Activated T-helper 1 cell treated with Interleukin-2 at 50 U/mL for 16 hours (primary cell): ENCODE measurements around the gene ARR3.
"Not testable (repeated sequence)": the region's sequence is repeated elsewhere in the genome, so short reads cannot be mapped to it uniquely, and the experiment has no call there.

Experiments
- DNase-seq: peaks from one replicate; pipeline ENCODE4 v3.0.0-alpha.2; 2020; ENCODE audit warnings: low read depth

ARR3 gene

DNA sequence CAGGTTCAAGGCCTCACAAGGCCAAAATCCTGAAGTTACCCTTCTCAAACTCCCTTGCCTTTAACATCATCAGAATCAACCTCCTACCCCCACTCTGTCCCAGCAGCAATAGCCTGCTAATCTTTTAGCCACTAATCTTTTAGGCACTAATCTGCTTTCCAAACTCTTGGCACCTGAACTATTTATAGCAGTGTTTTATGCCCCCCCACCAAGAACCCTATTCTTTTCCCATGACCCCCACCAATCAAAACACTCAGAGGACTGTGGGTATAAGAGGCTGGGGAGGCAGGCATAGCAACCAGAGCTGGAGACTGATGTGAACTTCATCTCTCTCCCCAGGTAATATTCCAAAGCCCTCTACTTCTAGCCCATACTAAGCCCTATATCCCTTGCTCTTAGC is at the start of gene ARR3:
Gene ARR3 (plus strand): TSS at position 301 of the 400 bp plus-strand sequence. CDS start 1,052 bp downstream, outside the sequence.
- DNase-seq = no peak

DNA sequence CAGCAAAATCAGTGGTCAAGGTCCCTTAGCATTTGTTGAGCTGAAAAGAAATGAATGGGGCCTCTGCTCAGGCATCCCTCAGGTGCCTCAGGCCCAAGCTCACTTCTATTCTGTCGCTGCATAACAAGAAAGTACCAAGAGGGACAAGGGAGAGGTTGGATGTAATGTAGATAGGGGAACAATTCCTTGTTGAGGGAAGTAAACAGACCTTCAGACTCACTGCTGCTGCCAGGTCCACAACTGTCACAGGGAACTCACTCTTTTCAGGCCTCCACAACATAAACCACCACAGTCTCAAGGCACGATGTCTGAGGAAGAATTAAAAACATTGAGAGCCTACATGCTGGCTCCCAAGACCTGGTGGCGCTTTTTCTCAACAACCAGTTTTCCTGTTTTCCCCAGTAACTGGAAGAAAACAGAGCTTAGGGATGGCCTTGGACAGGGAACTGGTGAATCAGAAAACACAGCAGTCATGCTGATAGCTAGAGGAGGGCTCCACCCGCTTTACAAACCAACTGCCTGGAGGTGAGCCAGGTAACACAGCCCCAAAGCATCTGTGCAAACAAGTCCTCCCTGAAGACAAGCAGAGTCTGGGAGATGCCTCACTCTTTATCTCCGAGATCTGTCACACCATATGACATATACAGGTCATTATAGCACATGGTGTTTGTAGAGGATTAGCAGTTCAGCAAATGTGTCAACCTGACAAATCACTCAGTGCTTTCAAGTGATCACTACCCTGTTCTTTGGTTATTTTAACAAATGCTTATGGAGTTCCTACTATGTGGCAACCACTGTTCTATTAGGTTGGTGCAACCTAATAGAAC is 48.0 kb upstream of the ARR3 start:
- DNase-seq = no peak

DNA sequence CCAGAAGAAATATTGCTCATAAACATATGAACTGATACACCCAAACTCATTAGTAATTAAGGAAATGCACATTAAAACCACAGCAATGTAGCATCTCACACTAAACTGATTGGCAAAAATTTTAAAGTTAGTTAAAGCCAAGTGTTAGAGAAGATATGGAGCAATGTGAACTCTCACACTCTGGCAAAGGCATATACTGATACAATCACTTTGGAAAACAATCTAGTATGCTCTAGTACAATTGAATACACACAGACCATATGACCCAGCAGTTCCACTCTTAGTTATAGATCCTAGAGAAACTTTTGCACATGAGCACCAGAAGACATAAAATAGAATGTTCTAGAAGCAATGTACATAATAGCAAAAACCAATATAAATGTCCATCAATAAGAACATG is 42.1 kb upstream of the ARR3 start:
- no peak for DNase-seq

DNA sequence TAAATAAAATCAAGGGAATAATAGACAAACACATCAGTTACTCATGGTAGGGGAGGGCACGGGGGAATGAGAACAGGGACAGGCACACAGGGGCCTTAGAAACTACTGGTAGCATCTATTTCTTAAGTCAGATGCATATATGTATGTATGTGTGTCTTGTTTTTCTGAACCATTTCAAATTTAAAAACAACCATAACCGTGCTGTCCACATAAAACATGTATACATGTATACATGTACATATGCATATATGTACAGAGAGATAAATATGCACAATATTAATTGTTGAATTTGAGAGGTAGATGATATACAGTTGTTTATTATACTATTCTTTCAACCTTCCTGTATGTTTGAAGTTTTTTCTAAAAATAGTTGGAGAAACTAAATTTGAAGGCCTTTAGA is 41.4 kb upstream of the ARR3 start:
- DNase-seq = no peak

DNA sequence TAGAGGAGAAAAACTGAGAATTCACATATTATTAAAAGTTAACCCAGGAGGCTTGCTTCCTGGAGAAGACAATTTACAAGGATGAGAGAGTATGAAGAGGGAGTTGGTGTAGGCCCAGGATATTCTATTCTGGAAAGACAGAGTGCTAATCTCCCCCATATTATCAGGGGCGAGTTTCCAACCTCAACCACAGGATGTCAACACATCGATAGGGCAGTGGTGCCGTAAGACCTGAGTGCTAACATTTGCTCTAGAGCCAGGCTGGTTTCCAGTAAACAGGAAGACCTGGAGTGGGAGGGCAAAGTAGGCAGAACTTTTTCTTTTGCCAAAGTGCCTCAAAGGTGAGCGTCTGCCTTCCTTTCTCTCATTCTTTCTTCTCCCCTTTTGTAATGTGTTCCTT is 36.5 kb upstream of the ARR3 start:
- DNase-seq = no peak

DNA sequence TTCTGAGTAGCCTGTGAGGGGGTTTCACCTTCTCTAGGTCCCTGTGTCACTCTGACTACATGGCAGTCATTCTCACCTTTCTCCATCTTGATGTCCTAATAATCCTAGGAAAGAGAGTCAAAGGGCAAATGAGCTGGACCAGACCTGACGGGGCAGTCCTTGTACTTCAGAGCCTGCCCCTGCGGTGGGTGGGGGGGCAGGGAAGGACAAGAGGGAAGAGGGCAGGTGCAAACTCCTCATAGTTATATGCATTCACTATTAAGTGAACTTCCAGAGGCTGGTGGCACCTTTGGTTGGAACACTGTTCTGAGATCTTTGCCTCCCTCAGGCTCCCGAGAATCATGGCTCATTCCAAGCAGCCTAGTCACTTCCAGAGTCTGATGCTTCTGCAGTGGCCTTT is 33.8 kb upstream of the ARR3 start, which contains the start of gene AWAT1:
Gene AWAT1 (plus strand): TSS at position 301 of the 400 bp plus-strand sequence. CDS start 41 bp downstream, at position 342.
- no peak for DNase-seq

DNA sequence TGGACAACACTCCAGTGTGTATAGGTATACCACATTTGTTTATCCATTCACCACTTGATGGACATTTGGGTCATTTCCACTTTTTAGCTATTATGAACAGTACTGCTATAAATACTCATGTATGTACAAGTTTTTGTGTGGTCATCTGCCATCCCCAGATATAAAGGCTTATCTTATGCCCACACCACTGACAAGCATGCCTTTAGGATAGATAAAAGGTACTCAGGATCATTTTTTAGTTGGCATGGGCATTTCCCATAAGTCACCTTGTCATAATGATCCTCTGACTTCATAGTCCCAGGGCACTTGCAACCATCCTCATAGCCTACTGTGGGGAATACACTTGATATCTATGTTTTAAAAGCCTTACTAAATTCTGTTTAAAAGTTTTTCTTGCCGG is 27.4 kb upstream of the ARR3 start:
- no peak for DNase-seq

DNA sequence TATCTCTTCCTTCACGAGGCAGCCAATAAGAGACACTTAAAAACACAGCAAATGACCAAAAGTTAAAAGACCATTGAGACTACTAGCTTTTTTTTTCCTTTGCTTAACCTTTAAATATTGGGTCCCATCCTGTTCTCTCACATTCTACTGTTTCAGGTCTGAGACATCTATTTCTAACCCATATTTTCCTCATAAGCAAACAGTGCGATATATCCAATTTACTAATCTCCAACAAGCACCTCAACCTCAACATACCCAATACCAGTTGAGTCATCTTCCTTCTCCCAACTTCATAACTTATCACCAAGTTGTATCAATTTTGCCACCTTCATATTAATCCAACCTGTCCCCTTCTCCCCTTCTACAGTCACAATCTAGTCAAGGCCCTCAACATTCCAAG is 26.6 kb upstream of the ARR3 start:
- DNase-seq = no peak

DNA sequence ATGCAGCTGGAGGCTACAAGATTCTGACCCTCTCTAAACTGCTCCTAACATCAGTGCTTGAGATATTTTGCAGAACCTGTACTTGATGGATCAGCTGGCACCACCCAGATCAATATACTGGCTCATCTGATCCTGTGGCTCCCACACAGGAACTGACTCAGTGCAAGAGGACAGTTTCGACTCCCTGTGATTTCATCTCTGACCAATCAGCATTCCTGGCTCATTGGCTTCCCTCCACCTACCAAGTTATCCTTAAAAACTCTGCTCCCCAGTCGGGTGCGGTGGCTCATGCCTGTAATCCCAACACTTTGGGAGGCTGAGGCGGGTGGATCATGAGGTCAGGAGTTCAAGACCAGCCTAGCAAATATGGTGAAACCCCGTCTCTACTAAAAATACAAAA is 24.5 kb upstream of the ARR3 start:
- not testable (repeated sequence) for DNase-seq

DNA sequence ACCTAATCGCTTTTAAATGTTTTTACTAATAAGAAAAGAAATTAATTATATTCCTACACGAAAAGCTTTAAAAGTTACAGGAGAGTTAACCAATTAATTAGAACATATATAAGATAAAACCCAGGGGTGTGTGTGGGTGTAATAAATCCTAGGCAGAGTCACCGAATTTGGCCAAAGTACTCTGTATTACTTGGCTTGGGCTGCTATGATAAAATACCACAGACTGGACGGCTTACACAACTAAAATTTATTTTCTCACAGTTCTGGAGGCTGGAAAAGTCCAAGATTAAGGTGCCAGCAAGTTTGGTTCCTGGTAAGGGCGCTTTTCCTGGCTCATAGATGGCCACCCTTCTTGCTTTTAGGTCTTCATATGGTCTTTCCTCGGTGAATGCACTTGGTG is 23.3 kb upstream of the ARR3 start:
- DNase-seq = no peak

DNA sequence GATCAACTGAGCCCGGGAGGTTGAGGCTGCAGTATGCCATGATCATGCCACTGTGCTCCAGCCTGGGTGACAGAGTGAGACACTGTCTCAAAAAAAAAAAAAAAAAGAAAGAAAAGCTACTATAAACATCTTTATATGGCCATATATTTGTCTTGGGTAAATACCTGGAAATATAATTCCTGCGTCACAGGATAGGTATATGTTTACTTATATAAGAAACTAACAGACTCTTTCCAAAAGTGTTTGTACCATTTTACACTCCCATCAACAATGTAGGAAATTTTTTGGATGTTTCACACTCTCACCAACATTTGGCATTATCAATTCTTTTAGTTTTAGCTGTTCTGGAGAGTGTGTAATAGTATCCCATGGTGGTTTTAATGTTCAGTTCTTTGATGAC is 20.9 kb upstream of the ARR3 start:
- no peak for DNase-seq

DNA sequence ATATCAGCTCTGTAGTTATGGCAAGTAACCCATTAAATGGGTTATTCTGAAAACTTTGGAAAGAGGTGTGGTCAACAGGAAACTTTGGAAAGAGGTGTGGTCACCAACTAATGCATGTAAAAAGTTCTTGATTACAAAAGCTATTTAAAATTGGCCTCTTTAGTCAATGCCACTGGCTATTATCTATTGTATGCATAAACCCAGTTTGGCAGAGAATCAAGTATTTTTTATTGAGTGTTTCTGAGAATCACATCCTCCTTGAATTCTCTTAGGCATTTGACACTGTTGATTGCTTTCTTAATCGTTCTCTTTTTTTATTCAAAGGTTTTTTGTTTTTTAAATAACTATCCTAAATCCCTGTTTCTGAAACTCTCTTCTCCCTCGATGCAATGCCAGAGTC is 15.6 kb upstream of the ARR3 start:
- no peak for DNase-seq

DNA sequence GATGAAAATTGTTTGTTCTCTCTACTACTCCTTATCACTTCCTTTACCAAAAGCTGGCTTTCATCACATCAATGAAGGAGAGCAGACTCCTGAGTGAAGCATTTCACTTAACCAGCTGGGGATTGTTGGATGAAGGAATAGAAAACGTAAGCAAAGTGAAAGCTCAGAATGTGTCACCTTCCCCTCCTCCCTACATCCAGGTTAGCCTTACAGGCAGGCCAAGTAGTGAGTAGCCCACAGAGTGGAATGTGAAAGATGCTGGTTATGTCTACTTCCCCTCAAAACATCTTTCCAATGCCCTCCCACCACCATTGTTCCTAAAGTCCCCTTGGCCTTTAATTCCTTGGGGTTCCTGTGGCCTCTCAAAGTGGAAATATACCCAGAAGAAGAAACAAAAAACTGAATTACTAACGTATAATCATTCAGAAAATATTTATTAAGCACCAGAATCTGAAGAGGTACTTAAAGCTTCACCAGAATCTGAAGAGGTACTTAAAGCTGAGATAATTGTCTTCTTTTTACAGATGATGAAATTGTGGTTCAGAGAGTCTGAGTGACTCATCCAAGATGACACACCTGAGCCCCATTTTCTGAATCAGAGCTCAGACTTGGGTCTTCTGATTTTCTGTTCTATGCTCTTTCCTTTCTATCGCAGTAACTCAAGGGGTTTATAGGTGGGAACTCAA is 14.6 kb upstream of the ARR3 start:
- no peak for DNase-seq

DNA sequence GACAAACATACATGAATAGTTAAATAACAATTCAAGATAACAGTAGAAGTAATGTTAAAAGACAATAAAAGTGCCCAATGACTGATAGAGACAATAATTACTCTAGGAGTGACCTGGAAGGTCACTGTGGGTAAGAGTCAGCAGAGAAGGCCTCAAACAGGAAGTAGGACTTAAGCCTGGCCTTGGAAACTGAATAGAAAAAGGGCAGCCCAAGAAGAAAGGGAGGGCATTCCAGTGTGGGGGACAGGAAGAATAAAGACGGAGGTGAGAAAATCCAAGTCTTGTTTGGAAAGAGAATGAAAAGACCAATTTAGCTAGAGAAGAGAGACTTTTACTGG is 14.1 kb upstream of the ARR3 start:
- no peak for DNase-seq

DNA sequence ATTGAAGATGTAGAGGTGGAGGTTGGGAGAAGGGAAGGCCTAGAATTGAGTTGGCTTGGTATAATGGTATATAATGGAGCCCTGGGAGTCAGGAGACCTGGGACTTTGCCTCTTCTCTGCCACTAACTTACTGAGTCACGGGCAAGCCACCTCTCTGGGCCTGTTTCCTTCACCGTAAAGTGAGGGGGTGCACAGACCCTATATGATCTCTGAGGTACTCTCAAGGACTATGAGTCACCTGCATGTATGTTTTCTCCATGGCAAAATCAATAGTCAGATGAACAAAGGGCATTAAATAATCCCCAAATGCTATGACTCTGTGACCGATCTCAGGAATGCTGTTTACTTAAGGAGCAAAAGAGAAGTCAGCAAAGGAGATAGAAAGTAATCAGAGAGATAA is 13.2 kb upstream of the ARR3 start:
- DNase-seq = no peak

DNA sequence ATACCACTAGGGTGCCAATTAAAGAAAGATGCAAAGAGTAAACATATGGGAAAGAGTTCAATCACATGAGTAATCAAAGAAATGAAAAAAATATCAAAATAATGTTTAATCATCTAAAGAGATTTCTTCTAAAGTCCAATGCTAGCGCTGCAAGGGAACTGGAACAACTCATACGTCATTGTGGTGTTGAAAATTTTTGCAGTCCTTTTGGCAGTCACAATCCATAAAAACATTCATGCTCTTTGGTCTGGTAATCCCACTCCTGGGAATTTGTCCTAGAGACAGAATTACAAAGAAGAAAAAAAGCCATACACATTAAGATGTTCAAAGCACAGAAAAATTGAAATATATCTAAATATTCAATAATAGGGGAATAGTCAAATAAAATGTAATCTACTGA is 12.7 kb upstream of the ARR3 start:
- DNase-seq = no peak

DNA sequence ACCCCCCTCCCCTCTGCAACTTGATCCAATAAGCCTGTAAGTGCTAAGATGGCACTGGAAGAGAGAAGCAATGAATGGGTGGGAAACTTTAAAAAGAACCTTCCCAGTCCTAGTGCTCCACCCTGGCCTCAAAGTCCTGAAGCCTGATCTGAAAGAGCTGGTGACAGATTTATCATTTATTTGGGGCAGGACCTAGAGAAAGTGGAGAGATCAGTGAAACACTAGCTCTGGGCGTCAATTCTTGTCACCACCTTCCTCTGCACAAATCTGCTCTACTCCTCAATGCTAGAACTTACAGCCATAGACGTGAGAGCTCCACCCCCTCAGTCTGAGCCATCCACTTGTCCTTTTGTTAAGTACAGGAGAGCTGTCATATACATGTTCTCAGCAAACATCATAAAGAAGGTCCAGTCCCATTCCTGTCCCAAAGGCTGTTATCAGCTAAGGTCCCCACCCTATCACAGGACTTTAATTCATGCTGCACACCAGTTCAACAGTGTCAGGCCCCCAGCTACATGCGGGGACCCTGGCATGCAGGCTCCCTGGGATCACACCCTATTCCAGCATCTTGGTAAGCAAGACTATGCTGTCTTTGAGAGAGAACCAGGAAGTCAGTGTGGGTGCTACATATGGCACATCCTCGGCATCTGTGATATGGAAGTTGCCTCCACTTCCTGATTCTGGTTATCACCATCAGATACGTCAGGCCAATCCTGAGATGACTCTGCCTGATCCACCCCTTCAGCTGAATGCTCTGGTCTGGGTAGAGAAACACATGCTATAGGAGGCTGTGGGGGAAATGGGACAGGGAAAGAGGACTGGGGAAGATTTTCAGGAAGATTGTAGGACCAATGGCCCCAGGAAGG is 10.5 kb upstream of the ARR3 start:
- no peak for DNase-seq

DNA sequence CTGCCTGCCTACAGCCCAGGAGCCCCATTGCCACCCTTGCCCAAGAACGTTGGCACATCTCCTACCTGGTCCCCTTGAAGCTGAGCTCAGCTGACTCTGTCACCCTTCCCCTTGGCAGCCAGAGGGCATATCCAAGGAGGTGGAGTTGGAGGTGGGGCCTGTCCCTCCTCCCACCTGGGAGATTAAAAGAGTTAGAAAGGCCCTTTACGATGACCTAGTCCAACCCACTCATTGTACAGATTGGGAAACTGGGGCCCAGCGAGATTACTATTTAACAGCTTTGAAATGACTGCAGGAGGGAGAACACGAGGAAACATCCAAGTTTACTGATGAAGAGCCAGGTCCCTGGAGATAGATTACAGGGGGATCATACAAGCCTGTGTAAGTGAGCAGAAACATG is 8.0 kb upstream of the ARR3 start, which contains the start of gene P2RY4:
Gene P2RY4 (minus strand): TSS at position 101 of the 400 bp plus-strand sequence. CDS start 580 bp downstream, outside the sequence.
- no peak for DNase-seq

DNA sequence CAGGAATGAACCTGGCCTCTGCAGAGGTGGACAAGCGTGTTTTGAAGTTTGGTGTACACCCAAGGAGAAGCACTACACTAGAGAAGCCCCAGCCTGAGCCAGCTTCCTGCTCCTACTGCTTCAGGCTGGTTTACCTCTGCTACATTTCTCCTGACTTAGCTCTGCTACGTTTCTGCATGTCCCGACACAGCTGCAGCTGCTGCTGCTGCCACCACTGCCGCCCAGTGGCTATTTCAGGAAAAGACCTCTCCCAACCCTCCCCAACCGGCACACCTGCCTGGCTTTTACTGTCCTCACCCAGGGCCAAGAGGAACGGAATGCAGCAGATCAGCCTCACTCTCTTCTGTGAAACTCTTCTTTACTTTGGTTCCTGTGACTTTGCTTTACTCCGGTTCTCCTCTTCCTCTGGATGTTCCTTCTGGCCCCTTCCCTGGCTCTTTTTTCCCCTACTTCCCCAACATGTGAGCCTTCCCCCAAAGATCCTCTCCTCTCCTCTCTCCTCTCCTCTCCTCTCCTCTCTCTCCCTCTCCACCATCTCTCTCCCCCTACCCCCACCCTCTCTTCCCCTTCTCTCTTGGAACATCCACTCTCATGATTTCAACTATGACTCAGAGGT is 5.1 kb upstream of the ARR3 start:
- no peak for DNase-seq

DNA sequence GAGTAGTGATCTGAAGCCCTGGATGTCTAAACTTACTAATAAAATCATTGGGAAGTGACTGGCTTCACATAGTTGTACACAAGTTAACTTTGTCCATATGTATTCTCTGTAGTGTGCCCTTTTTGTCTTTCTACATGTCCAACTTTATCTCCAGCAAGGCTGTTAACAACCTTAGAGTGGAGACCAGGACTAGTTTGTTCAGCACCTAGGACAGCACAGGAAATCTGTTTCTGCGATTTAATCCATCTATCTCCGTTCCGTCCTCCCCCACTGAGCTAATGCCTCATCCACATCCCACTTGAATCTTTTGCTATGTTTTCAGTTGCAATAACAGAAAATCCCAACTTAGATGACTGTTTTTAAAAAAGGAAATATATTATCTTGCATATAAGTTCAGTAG is 3.4 kb upstream of the ARR3 start:
- DNase-seq = no peak

DNA sequence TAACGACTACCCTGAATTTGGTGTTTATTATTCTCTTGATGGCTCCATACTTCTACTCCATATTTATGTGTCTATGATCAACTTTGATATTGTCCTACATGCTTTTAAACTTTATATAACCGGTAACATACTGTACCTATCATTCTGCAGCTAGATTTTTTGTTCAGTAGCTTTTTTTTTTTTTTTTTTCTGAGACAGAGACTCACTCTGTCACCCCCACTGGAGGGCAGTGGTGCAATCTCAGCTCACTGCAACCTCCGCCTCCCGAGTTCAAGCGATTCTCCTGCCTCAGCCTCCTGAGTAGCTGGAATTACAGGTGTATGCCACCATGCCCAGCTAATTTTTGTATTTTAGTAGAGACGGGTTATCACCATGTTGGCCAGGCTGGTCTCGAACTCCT is 5.9 kb downstream of the ARR3 start:
- not testable (repeated sequence) for DNase-seq

DNA sequence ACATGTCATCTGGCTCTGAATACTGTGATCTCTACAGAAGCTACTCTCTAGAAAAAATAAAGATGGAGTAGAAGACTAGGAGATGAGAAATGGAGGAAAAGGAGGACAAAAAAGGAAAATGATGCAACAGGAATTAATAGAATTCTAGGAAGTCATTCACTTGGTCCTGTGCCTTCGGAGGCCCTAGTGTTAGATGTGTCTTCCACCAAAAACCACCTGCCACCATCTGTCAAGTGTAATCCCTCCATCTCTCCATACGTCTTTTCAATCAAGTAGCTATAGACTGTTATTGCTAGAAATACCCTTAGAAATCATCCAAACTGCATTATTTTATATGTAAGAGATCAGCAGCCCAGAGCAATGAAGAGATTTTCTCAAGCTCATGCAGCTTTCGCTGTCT is 10.9 kb downstream of the ARR3 start:
- no peak for DNase-seq
